Measurements from ENCODE around the gene CUBN.

The CUBN gene

GRCh38 chr10:16943295-16944285 lies 186.0 kb downstream of the CUBN start:
- DNase-seq: no peak

DNA sequence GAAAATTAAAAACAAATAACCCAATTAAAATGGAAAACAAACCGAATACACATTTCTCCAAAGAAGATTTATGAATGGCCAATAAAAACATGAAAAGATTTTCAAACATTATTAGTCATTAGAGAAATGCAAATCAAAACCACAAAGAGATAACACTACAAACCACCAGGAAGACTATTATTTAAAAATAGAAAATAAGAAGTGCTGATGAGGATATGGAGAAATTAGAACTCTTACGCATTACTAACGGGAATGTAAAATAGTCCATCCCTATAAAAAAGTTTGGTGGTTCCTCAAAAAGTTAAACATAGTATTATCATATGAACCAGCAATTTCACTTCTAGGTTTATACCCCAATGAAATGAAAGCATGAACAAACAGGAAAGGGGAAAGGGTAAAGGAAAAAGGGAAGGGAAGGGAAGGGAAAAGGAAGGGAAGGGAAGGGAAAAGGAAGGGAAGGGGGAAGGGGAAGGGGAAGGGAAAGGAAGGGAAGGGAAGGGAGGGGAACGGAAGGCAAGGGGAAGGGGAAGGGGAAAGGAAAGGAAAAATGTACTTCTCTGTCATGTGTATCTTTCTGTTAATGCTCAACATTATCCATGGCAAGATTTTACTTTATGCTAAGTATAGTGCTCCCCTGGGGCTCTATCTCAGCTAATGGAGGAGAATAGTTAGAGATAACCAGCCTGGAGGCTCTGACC lies 187.1 kb downstream of the CUBN start:
- no peak for DNase-seq

DNA sequence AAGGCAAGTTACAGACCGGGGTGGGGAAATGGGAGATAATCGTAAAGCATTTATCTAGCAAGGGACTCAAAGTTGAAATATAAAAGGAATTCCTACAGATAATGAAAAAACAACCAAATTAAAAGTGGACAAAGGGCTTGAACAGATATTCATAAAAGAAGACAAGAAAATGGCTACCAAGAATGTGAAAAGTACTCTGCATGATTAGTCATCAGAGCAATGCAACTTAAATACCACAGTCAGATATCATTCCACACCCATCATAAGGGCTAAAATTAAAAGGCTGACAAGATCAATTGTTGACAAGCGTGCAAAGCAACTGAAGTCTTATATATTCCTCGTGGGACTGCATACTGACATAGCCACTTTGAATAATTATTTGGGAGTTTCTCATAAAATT lies 187.7 kb downstream of the CUBN start:
- DNase-seq: no peak

DNA sequence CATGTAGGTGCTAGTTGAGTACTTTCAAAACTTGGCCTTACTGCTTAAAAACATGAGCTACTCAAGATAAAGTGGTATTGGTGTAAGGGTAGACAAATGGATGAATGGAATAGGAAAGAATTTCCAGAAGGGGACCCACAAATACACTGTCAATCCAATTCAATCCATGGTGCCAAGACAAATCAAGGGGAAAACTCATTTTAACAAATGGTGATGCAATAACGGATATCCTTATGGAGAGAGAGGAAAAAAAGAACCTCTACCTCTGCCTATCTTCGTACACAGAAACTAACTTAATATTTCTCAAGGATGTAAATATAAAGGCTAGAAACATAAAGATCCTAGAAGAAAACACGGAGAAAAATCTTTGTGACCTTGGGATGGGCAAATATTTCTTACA lies 188.5 kb downstream of the CUBN start:
- DNase-seq: no peak

DNA sequence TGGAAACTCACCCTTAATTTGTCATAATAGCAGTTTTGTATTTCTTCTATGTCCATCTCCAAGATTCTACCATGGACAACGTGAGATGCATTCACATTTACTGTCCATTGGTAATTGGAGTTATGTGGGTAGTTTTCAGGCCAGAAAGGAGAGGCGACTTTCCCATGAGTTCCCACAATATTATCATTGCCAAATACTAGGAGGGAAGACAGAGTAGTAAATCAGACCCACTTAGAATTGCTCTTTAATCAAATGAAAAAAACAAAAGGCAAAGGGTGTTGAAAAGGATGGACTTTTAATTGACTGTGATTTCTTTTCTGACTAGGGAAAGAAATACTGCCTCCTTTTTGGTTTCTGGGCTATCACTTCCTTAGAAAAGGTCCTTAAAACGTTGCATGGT lies 190.7 kb downstream of the CUBN start:
- DNase-seq: no peak

DNA sequence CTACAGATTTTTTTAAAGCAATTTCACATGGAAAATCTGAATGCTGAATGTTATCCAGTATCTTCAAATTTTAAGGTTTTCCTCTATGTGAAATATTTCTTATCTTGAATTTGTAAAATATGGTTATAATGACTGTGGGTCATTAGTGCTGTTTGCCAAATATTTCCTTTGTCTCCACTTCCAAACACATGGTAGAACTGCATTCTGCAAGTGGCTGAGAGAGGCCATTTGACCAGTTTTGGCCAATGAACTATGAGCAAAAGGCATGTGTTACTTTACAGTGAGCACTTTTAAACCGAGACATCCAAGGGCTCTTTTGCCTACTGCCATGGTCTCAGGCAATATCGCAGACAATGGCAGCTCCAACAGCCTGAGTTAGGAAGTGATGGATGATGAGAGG lies 195.2 kb downstream of the CUBN start:
- no peak for DNase-seq

DNA sequence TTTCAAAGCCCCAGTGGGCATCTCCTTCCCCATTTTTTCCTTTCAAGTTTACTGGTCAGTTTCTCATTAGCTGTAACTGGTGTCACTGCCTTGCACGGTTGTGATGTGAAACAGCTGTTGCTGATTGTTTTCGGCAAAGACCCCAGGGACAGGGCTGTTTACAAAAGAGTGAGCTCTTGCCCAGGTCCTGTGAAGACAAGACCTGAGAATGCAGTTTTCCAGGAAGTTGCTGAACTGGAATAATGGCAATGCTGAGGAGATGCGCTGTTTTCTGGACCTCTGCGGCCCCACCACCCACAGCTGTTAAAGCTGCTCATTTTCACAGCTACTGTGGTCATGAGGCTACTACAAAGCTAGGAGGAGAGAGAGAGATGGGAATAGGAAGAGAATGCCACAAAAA lies 195.8 kb downstream of the CUBN start:
- DNase-seq: no peak

- DNase-seq: no peak
Measured at GRCh38 chr10:16931930-16932329, 197.7 kb downstream of the CUBN start.

GRCh38 chr10:16930540-16930939 lies 199.1 kb downstream of the CUBN start:
- DNase-seq: no peak

DNA sequence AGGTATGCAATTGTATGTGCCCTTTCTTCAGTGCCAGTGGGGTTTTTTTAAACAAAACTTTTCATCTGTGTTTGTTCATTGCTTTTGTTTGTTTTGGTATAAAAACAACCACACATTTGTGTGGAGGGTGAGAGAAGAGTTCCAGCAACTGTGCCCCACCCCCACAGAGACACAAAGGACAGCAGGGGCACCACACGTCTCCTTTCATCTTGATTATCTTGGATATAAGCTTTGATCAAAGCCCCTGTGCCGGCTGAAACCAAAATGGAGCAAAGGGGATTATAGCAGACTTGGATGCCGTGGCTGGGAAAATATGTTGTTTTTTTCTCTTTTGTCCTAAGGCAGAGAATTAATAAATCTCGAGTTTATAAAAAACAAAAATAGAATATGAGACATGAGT lies 200.5 kb downstream of the CUBN start:
- DNase-seq: no peak

DNA sequence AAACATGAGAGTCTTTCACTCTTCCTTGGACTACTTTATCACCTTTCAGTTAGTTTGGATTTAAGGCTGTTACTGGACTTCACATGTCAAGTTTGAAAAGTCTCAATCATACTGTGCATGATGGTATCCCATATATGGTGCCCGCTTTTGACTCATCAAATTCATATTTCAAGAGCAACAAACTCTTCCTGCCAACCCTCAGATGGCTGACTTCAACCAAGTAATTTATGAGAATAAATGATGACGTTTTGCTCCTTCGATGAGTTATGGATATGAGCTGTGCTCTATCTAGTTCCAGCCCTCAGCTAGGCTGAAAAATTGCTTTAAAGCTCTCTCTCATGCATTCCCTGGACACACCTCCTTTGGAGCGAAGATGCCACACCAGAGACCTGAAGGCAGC lies 202.1 kb downstream of the CUBN start:
- DNase-seq: no peak

- no peak for DNase-seq
Measured at GRCh38 chr10:16923726-16924125, 205.9 kb downstream of the CUBN start.

DNA sequence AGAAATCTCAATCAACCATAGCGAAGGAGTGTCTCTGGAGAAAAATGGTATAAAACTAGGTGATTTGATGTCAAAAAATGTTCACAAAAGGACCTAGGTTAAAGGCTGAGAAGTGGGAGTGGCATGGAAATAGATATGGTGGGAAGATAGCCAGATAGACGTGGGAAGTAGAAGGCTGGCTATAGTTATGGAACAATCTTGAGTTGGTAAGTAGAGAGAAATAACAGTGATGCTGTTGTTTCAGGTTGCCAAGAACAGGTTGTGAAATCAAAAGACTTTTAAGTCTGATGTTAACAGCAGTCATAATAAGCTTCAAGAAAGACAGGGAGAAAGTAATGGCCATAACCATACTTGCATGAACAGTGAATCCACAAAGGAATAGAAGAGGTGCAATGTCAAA lies 206.3 kb downstream of the CUBN start:
- DNase-seq: no peak

- DNase-seq: no peak
Measured at GRCh38 chr10:16919121-16919982, 210.3 kb downstream of the CUBN start.

- DNase-seq: no peak
Measured at GRCh38 chr10:16916496-16916895, 213.1 kb downstream of the CUBN start.

DNA sequence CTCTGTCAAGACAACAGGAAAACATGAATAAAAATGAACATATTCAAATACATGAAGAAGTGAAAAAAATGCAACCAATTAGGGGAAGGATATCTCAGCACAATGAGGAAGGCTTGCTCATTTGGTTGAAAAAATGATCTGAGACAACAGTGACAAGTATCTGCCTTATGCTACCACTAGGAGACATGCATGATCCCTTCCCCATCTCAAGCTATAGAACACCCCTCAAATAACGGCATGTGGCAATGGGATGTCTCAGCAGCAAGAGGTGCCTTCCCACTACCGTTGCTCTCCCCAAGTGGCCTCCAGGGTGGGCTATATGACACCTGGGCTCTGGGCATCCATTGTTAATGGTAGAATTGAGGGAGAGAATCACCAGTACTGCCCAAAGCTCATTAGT lies 214.3 kb downstream of the CUBN start:
- DNase-seq: no peak

DNA sequence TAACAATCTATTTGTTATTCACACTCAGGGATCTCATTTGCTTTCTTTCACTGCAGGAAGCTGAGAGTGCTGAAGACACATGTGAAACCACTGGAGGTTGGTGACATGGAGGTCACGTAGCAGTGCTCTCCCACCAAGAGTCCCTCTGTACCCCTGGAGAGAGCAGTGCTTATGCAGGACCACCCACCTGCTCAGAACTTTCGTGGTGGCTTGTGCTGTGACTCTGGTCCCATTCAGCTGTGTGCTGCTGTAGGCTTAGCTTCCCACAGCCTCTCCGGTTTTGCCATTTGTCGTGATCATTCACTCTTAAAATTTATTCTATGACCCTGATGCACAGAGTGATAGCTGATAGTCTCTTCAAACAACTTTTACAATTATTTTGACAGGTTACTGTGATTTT lies 216.3 kb downstream of the CUBN start:
- DNase-seq: no peak

DNA sequence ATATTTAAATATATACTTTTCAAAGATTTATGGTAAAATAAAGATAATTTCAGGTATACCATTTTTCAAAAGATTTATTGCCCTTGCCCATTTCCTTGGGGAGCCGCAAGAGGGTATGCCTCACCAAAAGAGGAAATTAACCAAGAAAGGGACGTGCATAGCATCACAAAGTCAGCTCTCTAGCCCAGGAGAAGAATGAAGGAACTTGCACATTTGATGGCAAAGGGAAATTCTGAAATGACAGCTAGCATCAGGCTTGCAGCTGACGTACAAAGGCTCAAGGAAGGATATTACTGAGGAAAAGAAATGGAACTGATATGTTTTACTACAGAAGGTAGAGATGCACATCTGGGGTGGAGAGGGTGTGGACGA lies 218.8 kb downstream of the CUBN start:
- no peak for DNase-seq

- no peak for DNase-seq
Measured at GRCh38 chr10:16909961-16910792, 219.4 kb downstream of the CUBN start.

- DNase-seq: no peak
Measured at GRCh38 chr10:16909271-16909767, 220.3 kb downstream of the CUBN start.

DNA sequence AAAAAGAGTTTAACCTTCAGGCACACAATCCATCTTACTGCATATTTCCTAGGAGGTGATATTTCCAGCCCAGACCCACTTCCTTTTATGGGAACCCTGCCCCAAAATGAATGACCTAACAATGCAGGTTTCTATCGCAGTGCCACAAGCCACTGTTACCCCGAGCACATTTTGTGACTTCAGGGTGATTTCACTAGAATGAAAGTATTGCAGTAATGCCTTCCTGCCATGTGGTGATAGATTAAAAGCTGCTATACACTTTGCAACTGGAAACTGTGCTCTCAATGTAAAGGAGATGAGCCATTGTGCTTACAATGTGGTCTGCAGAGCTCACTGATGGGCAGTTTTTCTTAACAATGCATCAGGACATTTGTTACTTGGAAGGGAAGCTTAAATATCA lies 221.9 kb downstream of the CUBN start:
- DNase-seq: no peak

DNA sequence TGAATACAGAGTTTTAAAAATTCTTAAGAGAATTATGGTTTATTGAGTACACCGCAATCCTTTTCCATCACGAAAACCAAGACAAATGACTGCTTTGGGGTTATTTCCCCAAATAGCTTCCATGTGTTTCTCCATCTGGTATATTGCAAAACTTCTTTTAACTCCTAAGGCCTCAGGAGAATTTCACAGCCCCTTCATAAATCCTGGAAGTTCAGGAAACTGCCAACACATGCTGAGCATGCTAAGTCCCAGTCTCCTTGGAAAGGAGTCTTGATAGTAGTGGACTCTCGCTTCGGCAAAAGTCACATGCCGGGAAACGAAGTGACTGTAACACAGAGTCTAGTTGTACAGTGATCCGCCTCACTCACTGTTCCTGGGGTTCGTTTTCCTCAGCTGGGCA lies 224.3 kb downstream of the CUBN start:
- DNase-seq: no peak

Data from NCI-H2171 (cell line).